PC-9 (cell line): ENCODE results near the gene GPC5.

ENCODE experiments used
- CTCF ChIP-seq: fragments of 200-600 bp; sonication (generic); conservative IDR thresholded peaks from 2 replicates; pipeline ENCODE4 v1.6.1; 2017; ENCODE audit warnings: mixed run types, antibody characterized with exemption, mild to moderate bottlenecking, moderate library complexity
- EZH2 ChIP-seq: fragments of 200-600 bp; sonication (generic); IDR thresholded peaks from 2 replicates; pipeline ENCODE4 v1.8.0; 2017; ENCODE audit warnings: antibody characterized with exemption, low read depth

GRCh38 chr13:91889641-91890040 is 491.2 kb downstream of the GPC5 start:
- TF ChIP-seq CTCF (no peak), EZH2 (no peak)
